Caco-2 (cell line): ENCODE measurements around the gene KRT73. TPM values are rescaled to one million over a fixed set of nuclear protein-coding genes. Genes with fewer than 3 reads are reported as not detected.

Experiments
- BruUV-seq: library from RNA; stranded (reverse); fragments of 400-500 nt; replicated peaks from 2 replicates; lab custom pipeline; 2021; lab: Mats Ljungman, UMichigan
- CTCF ChIA-PET: fragments of 300-600 bp; sonication (Branson Sonifier 250); formaldehyde crosslinking; loops from one replicate; lab custom pipeline; 2022; ENCODE audit warnings: antibody characterized with exemption; lab: Charles Lee
- POLR2A ChIA-PET: fragments of 300-600 bp; sonication (Branson Sonifier 250); formaldehyde crosslinking; loops from one replicate; lab custom pipeline; 2022; ENCODE audit warnings: antibody characterized with exemption; lab: Charles Lee
- DNase-seq, 2 experiments: peaks; one replicate each; pipeline versions ENCODE4 v3.0.0 to v3.0.0-alpha.2; 2020 to 2022
- H3K27me3 ChIP-seq: replicated peaks from 2 replicates; pipeline ENCODE4 v1.6.0; 2011; ENCODE audit warnings: low read length; ENCODE audit not compliant: control insufficient read depth, insufficient read depth
- H3K36me3 ChIP-seq: 2 replicates; pipeline ENCODE4 v1.5.1; 2011; ENCODE audit warnings: low read length; ENCODE audit not compliant: control insufficient read depth, insufficient read depth
- H3K4me1 ChIP-seq: fragments of 250-450 bp; sonication (Bioruptor Pico); 2 replicates; pipeline ENCODE4 v1.5.1; 2020; ENCODE audit warnings: mild to moderate bottlenecking
- H3K4me3 ChIP-seq: 2 replicates; pipeline ENCODE4 v1.5.1; 2011; ENCODE audit warnings: low read depth, mild to moderate bottlenecking, control low read depth, low read length
- H3K9me3 ChIP-seq: fragments of 250-450 bp; sonication (Bioruptor Pico); 2 replicates; pipeline ENCODE4 v1.5.1; 2020; ENCODE audit warnings: mild to moderate bottlenecking, moderate library complexity
- H3K27ac Mint-ChIP-seq: one replicate; pipeline ENCODE4 v1.8.0; 2022; ENCODE audit warnings: mixed read lengths; ENCODE audit not compliant: unreplicated experiment
- H3K27me3 Mint-ChIP-seq: one replicate; pipeline ENCODE4 v1.8.0; 2022; ENCODE audit warnings: mixed read lengths; ENCODE audit not compliant: insufficient read depth, unreplicated experiment
- H3K36me3 Mint-ChIP-seq: one replicate; pipeline ENCODE4 v1.8.0; 2022; ENCODE audit warnings: mild to moderate bottlenecking, mixed read lengths; ENCODE audit not compliant: insufficient read depth, unreplicated experiment
- H3K4me1 Mint-ChIP-seq: one replicate; pipeline ENCODE4 v1.8.0; 2022; ENCODE audit warnings: low read depth, mixed read lengths; ENCODE audit not compliant: unreplicated experiment
- H3K4me3 Mint-ChIP-seq: one replicate; pipeline ENCODE4 v1.8.0; 2022; ENCODE audit warnings: mild to moderate bottlenecking, moderate library complexity, mixed read lengths; ENCODE audit not compliant: unreplicated experiment
- H3K9me3 Mint-ChIP-seq: one replicate; pipeline ENCODE4 v1.8.0; 2022; ENCODE audit warnings: mixed read lengths; ENCODE audit not compliant: unreplicated experiment
- CTCF ChIP-seq, 2 experiments: fragments of 200-600 bp in 1 of 2; IDR thresholded peaks; 1 replicate in 1 of 2; 2 replicates in 1 of 2; pipeline versions ENCODE4 v1.5.1 to v1.8.0; 2011 to 2022; ENCODE audit warnings: antibody characterized with exemption in 1 of 2, control low read depth in 1 of 2, inconsistent platforms in 1 of 2, low read depth in 1 of 2, low read length in 1 of 2, mild to moderate bottlenecking in 1 of 2, moderate library complexity in 1 of 2; ENCODE audit not compliant: insufficient read depth in 1 of 2, severe bottlenecking in 1 of 2, unreplicated experiment in 1 of 2
- intact Hi-C: fragments of 100-400 bp; cut with micrococcal nuclease; formaldehyde crosslinking; loops from one replicate; pipeline ENCODE4 v1.10.0; 2022; ENCODE audit not compliant: unreplicated experiment
- total RNA-seq: library from RNA; stranded (reverse); gene quantifications from 2 replicates; pipeline ENCODE4 v1.2.3, GENCODE V29; 2022

Gene KRT73
- total RNA-seq, 1 experiment from 2014 or later = not detected

- Histone ChIP-seq H3K4me1 (no peaks in the 10 kb centered on the region), H3K36me3 (no peaks in the 10 kb centered on the region), H3K9me3 (no peaks in the 10 kb centered on the region), H3K27me3 (no peaks in the 10 kb centered on the region; the same call in 1 of the 2 replicates), H3K4me3 (no peak overlapping the region)
- Mint-ChIP-seq H3K27me3 (peaks cover 11% of the 10 kb centered on the region), H3K9me3 (no peaks in the 10 kb centered on the region), H3K36me3 (no peaks in the 10 kb centered on the region), H3K27ac (no peak overlapping the region), H3K4me1 (no peaks in the 10 kb centered on the region), H3K4me3 (no peak overlapping the region)
- CTCF ChIA-PET = no interaction called here
- POLR2A ChIA-PET = no interaction called here
- BruUV-seq = no TSS peak
- DNase-seq = no peak
- TF ChIP-seq CTCF (IDR thresholded peaks at IDR 0.05; ENCODE audit: insufficient read depth in 1 of 2, low read depth in 1 of 2, low read length in 1 of 2, severe bottlenecking in 1 of 2, unreplicated experiment in 1 of 2) = no peak
- intact Hi-C loops = no loop called here
These were observed 507 bp upstream of the KRT73 start for GRCh38 chr12:52618866-52619265.

GRCh38 chr12:52617403-52617785 is 965 bp downstream of the KRT73 start:
- Mint-ChIP-seq H3K27ac (no peak overlapping the region), H3K36me3 (no peaks in the 10 kb centered on the region), H3K27me3 (peaks cover 11% of the 10 kb centered on the region), H3K9me3 (no peaks in the 10 kb centered on the region), H3K4me1 (no peaks in the 10 kb centered on the region), H3K4me3 (no peak overlapping the region)
- Histone ChIP-seq H3K9me3 (no peaks in the 10 kb centered on the region), H3K4me3 (no peak overlapping the region), H3K4me1 (no peaks in the 10 kb centered on the region), H3K27me3 (no peaks in the 10 kb centered on the region; the same call in 1 of the 2 replicates), H3K36me3 (no peaks in the 10 kb centered on the region)
- no peak for TF ChIP-seq CTCF (IDR thresholded peaks at IDR 0.05; ENCODE audit: insufficient read depth in 1 of 2, low read depth in 1 of 2, low read length in 1 of 2, severe bottlenecking in 1 of 2, unreplicated experiment in 1 of 2)
- POLR2A ChIA-PET = no interaction called here
- intact Hi-C loops = no loop called here
- BruUV-seq = no TSS peak
- DNase-seq = no peak
- CTCF ChIA-PET = no interaction called here

GRCh38 chr12:52616680-52617402 is 1.5 kb downstream of the KRT73 start:
- intact Hi-C loops = no loop called here
- no peaks in the 10 kb centered on the region for H3K4me1 Mint-ChIP-seq
- no peaks in the 10 kb centered on the region for H3K9me3 Mint-ChIP-seq
- H3K4me3 Mint-ChIP-seq = no peak overlapping the region
- ChIA-PET CTCF (no interaction called here), POLR2A (no interaction called here)
- TF ChIP-seq CTCF (IDR thresholded peaks at IDR 0.05; ENCODE audit: insufficient read depth in 1 of 2, low read depth in 1 of 2, low read length in 1 of 2, severe bottlenecking in 1 of 2, unreplicated experiment in 1 of 2) = no peak
- Histone ChIP-seq H3K9me3 (no peaks in the 10 kb centered on the region), H3K36me3 (no peaks in the 10 kb centered on the region), H3K4me1 (no peaks in the 10 kb centered on the region), H3K4me3 (no peak overlapping the region), H3K27me3 (no peaks in the 10 kb centered on the region; the same call in 1 of the 2 replicates)
- peaks cover 11% of the 10 kb centered on the region for H3K27me3 Mint-ChIP-seq
- no peak overlapping the region for H3K27ac Mint-ChIP-seq
- no peak for DNase-seq
- no peaks in the 10 kb centered on the region for H3K36me3 Mint-ChIP-seq
- no TSS peak for BruUV-seq
